SU-DHL-6 (cell line): Measurements from ENCODE around the gene SEMA6A.

ENCODE experiments used
- H2AFZ ChIP-seq: fragments of 200-600 bp; sonication (generic); 2 replicates; pipeline ENCODE4 v1.6.1; 2014; ENCODE audit warnings: low read depth, mild to moderate bottlenecking, moderate library complexity, mixed read lengths, antibody characterized with exemption, low read length; ENCODE audit not compliant: severe bottlenecking
- H3F3A ChIP-seq: fragments of 200-600 bp; shearing (Covaris generic); 2 replicates; pipeline ENCODE4 v1.6.0; 2016; ENCODE audit warnings: antibody characterized with exemption, mild to moderate bottlenecking; ENCODE audit not compliant: insufficient read depth
- H3K27ac ChIP-seq: fragments of 200-600 bp; sonication (generic); 2 replicates; pipeline ENCODE4 v1.5.1; 2016; ENCODE audit warnings: low read depth, mild to moderate bottlenecking, low read length, moderate library complexity, mixed read lengths
- H3K27me3 ChIP-seq: fragments of 200-600 bp; sonication (generic), shearing (Covaris generic); 2 replicates; pipeline ENCODE4 v1.6.0; 2014; ENCODE audit warnings: mild to moderate bottlenecking, low read length
- H3K36me3 ChIP-seq: fragments of 200-600 bp; sonication (generic); 2 replicates; pipeline ENCODE4 v1.6.1; 2014; ENCODE audit warnings: mild to moderate bottlenecking, low read length, mixed read lengths
- H3K4me2 ChIP-seq: fragments of 300-600, 200-600 bp; shearing (Covaris generic), sonication (generic); 2 replicates; pipeline ENCODE4 v1.6.0; 2014; ENCODE audit warnings: low read length, low read depth, mild to moderate bottlenecking; ENCODE audit not compliant: poor library complexity, severe bottlenecking
- H3K4me3 ChIP-seq: fragments of 200-600 bp; sonication (generic); 2 replicates; pipeline ENCODE4 v1.5.1; 2014; ENCODE audit warnings: antibody characterized with exemption, low read length, mild to moderate bottlenecking, mixed read lengths; ENCODE audit not compliant: insufficient read depth, poor library complexity, severe bottlenecking
- H3K79me2 ChIP-seq: fragments of 200-600 bp; sonication (generic); 2 replicates; pipeline ENCODE4 v1.6.1; 2014; ENCODE audit warnings: mild to moderate bottlenecking, low read length, moderate library complexity; ENCODE audit not compliant: insufficient read depth
- H3K9ac ChIP-seq: fragments of 200-600 bp; sonication (generic); 2 replicates; pipeline ENCODE4 v1.7.0; 2014; ENCODE audit warnings: mild to moderate bottlenecking, low read length
- H3K9me2 ChIP-seq: fragments of 200-600 bp; sonication (generic); replicated peaks from 2 replicates; pipeline ENCODE4 v1.6.1; 2014; ENCODE audit warnings: low read length; ENCODE audit not compliant: insufficient read depth
- H3K9me3 ChIP-seq: fragments of 200-600 bp; sonication (generic); 2 replicates; pipeline ENCODE4 v1.6.1; 2014; ENCODE audit warnings: low read length, mixed read lengths; ENCODE audit not compliant: insufficient read depth
- H4K20me1 ChIP-seq: fragments of 200-600 bp; sonication (generic); 2 replicates; pipeline ENCODE4 v1.6.1; 2014; ENCODE audit warnings: low read depth, mild to moderate bottlenecking, antibody characterized with exemption, low read length, moderate library complexity, mixed read lengths
- EZH2phosphoT487 ChIP-seq: fragments of 200-600 bp; sonication (generic), shearing (Covaris generic); conservative IDR thresholded peaks from 2 replicates; pipeline ENCODE4 v1.6.1; 2018; ENCODE audit warnings: mild to moderate bottlenecking, antibody characterized with exemption, low read length, moderate library complexity, mixed read lengths
- TF ChIP-seq, protein P1 (sequence below): fragments of 200-600 bp; sonication (generic); IDR thresholded peaks from one replicate; pipeline ENCODE4 v1.5.1; 2017; ENCODE audit warnings: antibody characterized with exemption, mild to moderate bottlenecking, low read length, moderate library complexity; ENCODE audit not compliant: insufficient read depth, poor library complexity, severe bottlenecking

SEMA6A gene

GRCh38 chr5:116467465-116467843 lies 107.2 kb downstream of the SEMA6A start:
- no peaks in the 10 kb centered on the region for H3K36me3 ChIP-seq
- no peaks in the 10 kb centered on the region for H3F3A ChIP-seq
- no peak overlapping the region for H3K9ac ChIP-seq
- H3K79me2 ChIP-seq = no peaks in the 10 kb centered on the region
- H3K4me2 ChIP-seq = no peak overlapping the region
- no peaks in the 10 kb centered on the region for H3K9me2 ChIP-seq
- TF ChIP-seq, protein P1, sequence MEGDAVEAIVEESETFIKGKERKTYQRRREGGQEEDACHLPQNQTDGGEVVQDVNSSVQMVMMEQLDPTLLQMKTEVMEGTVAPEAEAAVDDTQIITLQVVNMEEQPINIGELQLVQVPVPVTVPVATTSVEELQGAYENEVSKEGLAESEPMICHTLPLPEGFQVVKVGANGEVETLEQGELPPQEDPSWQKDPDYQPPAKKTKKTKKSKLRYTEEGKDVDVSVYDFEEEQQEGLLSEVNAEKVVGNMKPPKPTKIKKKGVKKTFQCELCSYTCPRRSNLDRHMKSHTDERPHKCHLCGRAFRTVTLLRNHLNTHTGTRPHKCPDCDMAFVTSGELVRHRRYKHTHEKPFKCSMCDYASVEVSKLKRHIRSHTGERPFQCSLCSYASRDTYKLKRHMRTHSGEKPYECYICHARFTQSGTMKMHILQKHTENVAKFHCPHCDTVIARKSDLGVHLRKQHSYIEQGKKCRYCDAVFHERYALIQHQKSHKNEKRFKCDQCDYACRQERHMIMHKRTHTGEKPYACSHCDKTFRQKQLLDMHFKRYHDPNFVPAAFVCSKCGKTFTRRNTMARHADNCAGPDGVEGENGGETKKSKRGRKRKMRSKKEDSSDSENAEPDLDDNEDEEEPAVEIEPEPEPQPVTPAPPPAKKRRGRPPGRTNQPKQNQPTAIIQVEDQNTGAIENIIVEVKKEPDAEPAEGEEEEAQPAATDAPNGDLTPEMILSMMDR = no peak
- TF ChIP-seq EZH2phosphoT487 = no peak
- H3K27me3 ChIP-seq = no peaks in the 10 kb centered on the region
- H4K20me1 ChIP-seq = no peaks in the 10 kb centered on the region
- H3K9me3 ChIP-seq = no peaks in the 10 kb centered on the region
- H2AFZ ChIP-seq = no peak overlapping the region
- H3K4me3 ChIP-seq = no peak overlapping the region
- H3K27ac ChIP-seq = no peak overlapping the region

DNA sequence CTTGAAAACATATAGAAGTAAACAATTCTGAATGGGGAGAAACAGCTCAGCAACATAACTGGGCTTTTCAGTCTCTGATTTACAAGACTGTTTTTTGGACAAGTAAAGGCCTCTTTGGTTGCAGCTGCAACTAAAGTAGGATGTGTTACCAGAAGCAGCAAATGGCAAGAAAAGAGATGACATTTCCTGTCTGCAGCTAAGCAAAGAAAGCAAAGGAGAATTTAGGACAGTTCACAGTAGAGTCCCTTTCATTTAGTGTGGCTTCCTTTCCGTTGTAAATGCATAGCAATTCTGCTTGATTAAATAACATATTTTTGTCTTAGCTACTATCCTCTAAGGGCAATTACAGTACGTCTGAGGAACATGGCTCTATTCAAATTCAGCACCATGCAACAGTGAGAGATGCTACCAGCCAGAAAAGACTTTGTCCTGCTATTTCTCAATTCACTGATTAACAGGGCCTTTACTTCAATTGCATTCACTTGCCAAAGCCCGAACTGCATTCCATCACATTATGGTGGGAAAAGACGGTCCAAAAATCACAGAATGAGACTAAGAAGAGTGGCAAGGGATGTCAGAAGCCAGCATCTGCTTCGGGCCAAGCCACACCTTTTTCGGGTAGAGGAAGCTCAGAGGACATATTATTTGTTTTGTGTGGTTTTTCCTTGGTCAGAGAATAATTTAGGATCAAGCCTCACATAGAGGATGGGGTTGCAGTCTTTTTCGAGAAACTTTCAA lies 107.7 kb downstream of the SEMA6A start:
- no peaks in the 10 kb centered on the region for H3K36me3 ChIP-seq

GRCh38 chr5:116465411-116465810 lies 109.2 kb downstream of the SEMA6A start:
- Histone ChIP-seq H3K9ac (no peak overlapping the region), H3K9me2 (no peaks in the 10 kb centered on the region), H3K79me2 (no peaks in the 10 kb centered on the region), H3K36me3 (no peaks in the 10 kb centered on the region), H3K27ac (no peak overlapping the region), H4K20me1 (no peaks in the 10 kb centered on the region), H2AFZ (no peak overlapping the region), H3F3A (no peaks in the 10 kb centered on the region), H3K27me3 (no peaks in the 10 kb centered on the region), H3K4me2 (no peak overlapping the region), H3K9me3 (no peaks in the 10 kb centered on the region), H3K4me3 (no peak overlapping the region)
- TF ChIP-seq, protein P1 = no peak

More for the DNA sequence above, 107.7 kb downstream of the SEMA6A start:
- Histone ChIP-seq H3K9ac (no peak overlapping the region), H3K27ac (no peak overlapping the region), H3K79me2 (no peaks in the 10 kb centered on the region), H4K20me1 (no peaks in the 10 kb centered on the region), H3K4me3 (no peak overlapping the region), H2AFZ (no peak overlapping the region), H3F3A (no peaks in the 10 kb centered on the region), H3K9me3 (no peaks in the 10 kb centered on the region), H3K9me2 (no peaks in the 10 kb centered on the region), H3K4me2 (no peak overlapping the region), H3K27me3 (no peaks in the 10 kb centered on the region)
- TF ChIP-seq, protein P1 = no peak
- no peak for TF ChIP-seq EZH2phosphoT487
